H1 (cell line): ENCODE data around the gene DGKA. TPM values are rescaled to one million over a fixed set of nuclear protein-coding genes. Genes with fewer than 3 reads are reported as not detected.
A peak's percentile ranks its signal among the peaks of the same experiment; 100 is the strongest.

Experiments
- BACH1 ChIP-seq: IDR thresholded peaks from 2 replicates; pipeline ENCODE4 v1.6.1; 2012; ENCODE audit warnings: low read length, improper control_type of control experiment
- CHD7 ChIP-seq: fragments of 300-600 bp; sonication (generic); IDR thresholded peaks from 2 replicates; pipeline ENCODE4 v1.7.1; 2012; ENCODE audit warnings: low read length, moderate library complexity, mild to moderate bottlenecking, inconsistent platforms; ENCODE audit not compliant: insufficient replicate concordance
- JUN ChIP-seq: IDR thresholded peaks from 2 replicates; pipeline ENCODE4 v1.6.1; 2011; ENCODE audit warnings: low read depth, mild to moderate bottlenecking, improper control_type of control experiment, low read length
- MAFK ChIP-seq: IDR thresholded peaks from 2 replicates; pipeline ENCODE4 v1.6.1; 2012; ENCODE audit warnings: low read depth, mild to moderate bottlenecking, improper control_type of control experiment, low read length
- POLR2A ChIP-seq, 2 experiments: IDR thresholded peaks; 1 replicate in 1 of 2; 2 replicates in 1 of 2; pipeline ENCODE4 v1.6.1; 2011; ENCODE audit warnings: low read depth in 2 of 2, low read length in 2 of 2, mild to moderate bottlenecking in 2 of 2; ENCODE audit errors: control extremely low read depth in 1 of 2
- RAD21 ChIP-seq, 2 experiments: IDR thresholded peaks in 1 of 2; conservative IDR thresholded peaks in 1 of 2; 2 replicates each; pipeline ENCODE4 v1.6.1; 2011; ENCODE audit warnings: low read depth in 2 of 2, low read length in 2 of 2, improper control_type of control experiment in 1 of 2, inconsistent platforms in 1 of 2, mild to moderate bottlenecking in 1 of 2, moderate library complexity in 1 of 2
- RXRA ChIP-seq: IDR thresholded peaks from 2 replicates; pipeline ENCODE4 v1.6.1; 2011; ENCODE audit warnings: low read depth, mild to moderate bottlenecking, low read length, moderate library complexity; ENCODE audit not compliant: insufficient read depth
- SIRT6 ChIP-seq: IDR thresholded peaks from one replicate; pipeline ENCODE4 v1.7.1; 2012; ENCODE audit warnings: low read length, inconsistent platforms
- SP2 ChIP-seq: IDR thresholded peaks from 2 replicates; pipeline ENCODE4 v1.6.1; 2012; ENCODE audit warnings: mild to moderate bottlenecking, low read length, inconsistent platforms
- YY1 ChIP-seq: IDR thresholded peaks from 2 replicates; pipeline ENCODE4 v1.6.1; 2011; ENCODE audit warnings: low read depth, mild to moderate bottlenecking, low read length
- polyA plus RNA-seq, 7 experiments: library from polyadenylated mRNA; depleted of rRNA in 3 of 7; stranded (reverse) in 5 of 7; unstranded in 2 of 7; fragments of >200 nt in 5 of 7; fragments of 200-250 nt in 2 of 7; gene quantifications; 1 replicate in 5 of 7; 2 replicates in 1 of 7; 4 replicates in 1 of 7; pipeline versions ENCODE4 v1.2.1 to v1.2.3, GENCODE V29; 2011 to 2013; ENCODE audit warnings: missing spikeins in 2 of 7, mixed read lengths in 2 of 7
- total RNA-seq: library from RNA; stranded (reverse); fragmentation: NEBNext Ultra II Directional; extraction: Animal tissue kit (Norgen Biotek cat#: 25700); gene quantifications from 2 replicates; pipeline ENCODE4 v1.2.1, GENCODE V29; 2021
- TF ChIP-seq, protein P1 (sequence below): IDR thresholded peaks from 2 replicates; pipeline ENCODE4 v1.6.1; 2011; ENCODE audit warnings: low read length, improper control_type of control experiment

Gene DGKA
- total and polyA plus RNA-seq, 2 of the 8 experiments (the other 6 are each of a cell fraction or from before 2014, with no cell fraction given) = 15.9 to 18.0 TPM

GRCh38 chr12:55997535-55997859 is 66.5 kb downstream of the DGKA start (continued):
- TF ChIP-seq CHD7 (no peak), YY1 (no peak), POLR2A (IDR thresholded peaks at IDR 0.05; ENCODE audit: control extremely low read depth in 1 of 2, low read depth in 2 of 2, low read length in 2 of 2) (peak in 1 of 2 experiments; percentile 67; a peak in 1 of 3 replicates), RAD21 (IDR thresholded peaks at IDR 0.05 in 1 of 2, conservative IDR thresholded peaks at IDR 0.05 in 1 of 2; ENCODE audit: low read depth in 2 of 2, low read length in 2 of 2) (no peak), MAFK (no peak), RXRA (no peak), BACH1 (no peak), SP2 (no peak), SIRT6 (no peak), JUN (no peak)
- TF ChIP-seq, protein P1, sequence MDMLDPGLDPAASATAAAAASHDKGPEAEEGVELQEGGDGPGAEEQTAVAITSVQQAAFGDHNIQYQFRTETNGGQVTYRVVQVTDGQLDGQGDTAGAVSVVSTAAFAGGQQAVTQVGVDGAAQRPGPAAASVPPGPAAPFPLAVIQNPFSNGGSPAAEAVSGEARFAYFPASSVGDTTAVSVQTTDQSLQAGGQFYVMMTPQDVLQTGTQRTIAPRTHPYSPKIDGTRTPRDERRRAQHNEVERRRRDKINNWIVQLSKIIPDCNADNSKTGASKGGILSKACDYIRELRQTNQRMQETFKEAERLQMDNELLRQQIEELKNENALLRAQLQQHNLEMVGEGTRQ = no peak
